ENCODE measurements around the gene NPAS3.

NPAS3 gene

GRCh38 chr14:33315721-33316120 lies 377.0 kb downstream of the NPAS3 start:
- TF ChIP-seq REST (IDR thresholded peaks at IDR 0.05; ENCODE audit: insufficient read depth in 1 of 2, low read depth in 2 of 2, low read length in 2 of 2): no peak
- no peak for TF ChIP-seq FOXP2 (optimal IDR thresholded peaks at IDR 0.05; ENCODE audit: borderline replicate concordance, extremely low read depth, extremely low read length, insufficient read depth)
- no peak for TF ChIP-seq TAF1 (IDR thresholded peaks at IDR 0.05; ENCODE audit: borderline replicate concordance, insufficient read depth, low read length)
- no peak for TF ChIP-seq SIN3A (IDR thresholded peaks at IDR 0.05; ENCODE audit: borderline replicate concordance, insufficient read depth, low read length)
- TF ChIP-seq POLR2AphosphoS5 (IDR thresholded peaks at IDR 0.05; ENCODE audit: low read depth, low read length): no peak

GRCh38 chr14:33317675-33318074 lies 379.0 kb downstream of the NPAS3 start:
- no peak for TF ChIP-seq FOXP2 (optimal IDR thresholded peaks at IDR 0.05; ENCODE audit: borderline replicate concordance, extremely low read depth, extremely low read length, insufficient read depth)
- no peak for TF ChIP-seq POLR2AphosphoS5 (IDR thresholded peaks at IDR 0.05; ENCODE audit: low read depth, low read length)
- no peak for TF ChIP-seq TAF1 (IDR thresholded peaks at IDR 0.05; ENCODE audit: borderline replicate concordance, insufficient read depth, low read length)
- no peak for TF ChIP-seq REST (IDR thresholded peaks at IDR 0.05; ENCODE audit: insufficient read depth in 1 of 2, low read depth in 2 of 2, low read length in 2 of 2)
- no peak for TF ChIP-seq SIN3A (IDR thresholded peaks at IDR 0.05; ENCODE audit: borderline replicate concordance, insufficient read depth, low read length)

GRCh38 chr14:33323979-33324378 lies 385.3 kb downstream of the NPAS3 start:
- TF ChIP-seq POLR2AphosphoS5 (IDR thresholded peaks at IDR 0.05; ENCODE audit: low read depth, low read length): no peak
- no peak for TF ChIP-seq SIN3A (IDR thresholded peaks at IDR 0.05; ENCODE audit: borderline replicate concordance, insufficient read depth, low read length)
- no peak for TF ChIP-seq FOXP2 (optimal IDR thresholded peaks at IDR 0.05; ENCODE audit: borderline replicate concordance, extremely low read depth, extremely low read length, insufficient read depth)
- TF ChIP-seq REST (IDR thresholded peaks at IDR 0.05; ENCODE audit: insufficient read depth in 1 of 2, low read depth in 2 of 2, low read length in 2 of 2): no peak
- TF ChIP-seq TAF1 (IDR thresholded peaks at IDR 0.05; ENCODE audit: borderline replicate concordance, insufficient read depth, low read length): no peak

- TF ChIP-seq SIN3A (IDR thresholded peaks at IDR 0.05; ENCODE audit: borderline replicate concordance, insufficient read depth, low read length) (no peak), REST (IDR thresholded peaks at IDR 0.05; ENCODE audit: insufficient read depth in 1 of 2, low read depth in 2 of 2, low read length in 2 of 2) (no peak), FOXP2 (optimal IDR thresholded peaks at IDR 0.05; ENCODE audit: borderline replicate concordance, extremely low read depth, extremely low read length, insufficient read depth) (no peak), POLR2AphosphoS5 (IDR thresholded peaks at IDR 0.05; ENCODE audit: low read depth, low read length) (no peak), TAF1 (IDR thresholded peaks at IDR 0.05; ENCODE audit: borderline replicate concordance, insufficient read depth, low read length) (no peak)
Measured at GRCh38 chr14:33331176-33331949, 392.7 kb downstream of the NPAS3 start.

Data from PFSK-1 (cell line).